B cell (primary cell): ENCODE results near the gene CAPN12. TPM values are rescaled to one million over a fixed set of nuclear protein-coding genes. Genes with fewer than 3 reads are reported as not detected.

ENCODE experiments used
- ATAC-seq: fragments of 200-7000 bp; cut with Tn5 transposase; one replicate; pipeline ENCODE4 v1.10.0; 2021; ENCODE audit warnings: low read depth, mild to moderate bottlenecking, moderate number of reproducible peaks, moderate library complexity
- CTCF ChIA-PET: fragments of 350-600 bp; sonication (Branson Sonifier 250); formaldehyde crosslinking; loops from one replicate; lab custom pipeline; 2021; ENCODE audit warnings: antibody characterized with exemption, inconsistent platforms; lab: Charles Lee
- POLR2A ChIA-PET: fragments of 350-600 bp; sonication (Branson Sonifier 250); formaldehyde crosslinking; loops from one replicate; lab custom pipeline; 2021; ENCODE audit warnings: antibody characterized with exemption; lab: Charles Lee
- DNase-seq: peaks from one replicate; pipeline ENCODE4 v3.0.0; 2013
- H2AFZ ChIP-seq: 2 replicates; pipeline ENCODE4 v1.6.1; 2012; ENCODE audit warnings: mild to moderate bottlenecking, low read depth, low read length; ENCODE audit not compliant: insufficient read depth, poor library complexity, severe bottlenecking
- H3K27ac ChIP-seq, 2 donors: 1 replicate in 1 of 2; 2 replicates in 1 of 2; pipeline ENCODE4 v1.5.1; 2012 to 2013; ENCODE audit warnings: low read length in 2 of 2, mild to moderate bottlenecking in 2 of 2, moderate library complexity in 1 of 2
- H3K27me3 ChIP-seq, 4 experiments: fragments of 200-600 bp in 1 of 4; sonication (generic) in 1 of 4; replicated peaks in 1 of 4; 1 replicate in 2 of 4; 2 replicates in 2 of 4; pipeline versions ENCODE4 v1.6.1 to v1.7.0; 2013 to 2016; ENCODE audit warnings: low read length in 3 of 4, mild to moderate bottlenecking in 2 of 4, mixed read lengths in 1 of 4, moderate library complexity in 1 of 4; ENCODE audit not compliant: insufficient read depth in 4 of 4, control insufficient read depth in 3 of 4; ENCODE audit errors: control extremely low read depth in 1 of 4
- H3K36me3 ChIP-seq, 2 experiments: replicated peaks in 1 of 2; 1 replicate in 1 of 2; 2 replicates in 1 of 2; pipeline versions ENCODE4 v1.6.1 to v1.7.1; 2013; ENCODE audit warnings: low read length in 1 of 2; ENCODE audit not compliant: insufficient read depth in 2 of 2, control insufficient read depth in 1 of 2; ENCODE audit errors: control extremely low read depth in 1 of 2, extremely low read depth in 1 of 2
- H3K4me1 ChIP-seq, 2 donors: fragments of 200-600 bp in 1 of 2; sonication (generic) in 1 of 2; 1 replicate in 1 of 2; 2 replicates in 1 of 2; pipeline versions ENCODE4 v1.5.1 to v1.6.1; 2013 to 2017; ENCODE audit warnings: low read length in 2 of 2; ENCODE audit not compliant: control insufficient read depth in 2 of 2, insufficient read depth in 2 of 2
- H3K4me2 ChIP-seq: replicated peaks from 2 replicates; pipeline ENCODE3; 2012; ENCODE audit warnings: mild to moderate bottlenecking, low read depth, low read length; ENCODE audit not compliant: poor library complexity, severe bottlenecking
- H3K4me3 ChIP-seq, 5 experiments: fragments of 200-600 bp in 1 of 5; sonication (generic) in 1 of 5; 1 replicate in 3 of 5; 2 replicates in 2 of 5; pipeline versions ENCODE4 v1.5.1 to v1.7.0; 2011 to 2016; ENCODE audit warnings: low read length in 4 of 5, mild to moderate bottlenecking in 4 of 5, low read depth in 2 of 5, control low read depth in 1 of 5, moderate library complexity in 1 of 5; ENCODE audit not compliant: insufficient read depth in 1 of 5; ENCODE audit errors: control extremely low read depth in 1 of 5, extremely low read depth in 1 of 5
- H3K79me2 ChIP-seq: fragments of 200-600 bp; sonication (generic); one replicate; pipeline ENCODE4 v1.6.0; 2016; ENCODE audit warnings: low read length; ENCODE audit not compliant: control insufficient read depth, insufficient read depth
- H3K9ac ChIP-seq: fragments of 200-600 bp; sonication (generic); 2 replicates; pipeline ENCODE4 v1.6.1; 2017; ENCODE audit warnings: mild to moderate bottlenecking, low read length, moderate library complexity
- H3K9me3 ChIP-seq, 3 donors: one replicate each; pipeline versions ENCODE4 v1.6.1 to v1.7.1; 2013; ENCODE audit warnings: low read length in 2 of 3; ENCODE audit not compliant: control insufficient read depth in 2 of 3, insufficient read depth in 1 of 3; ENCODE audit errors: control extremely low read depth in 1 of 3
- H4K20me1 ChIP-seq: 2 replicates; pipeline ENCODE4 v1.6.0; 2012; ENCODE audit warnings: mild to moderate bottlenecking, low read length; ENCODE audit not compliant: insufficient read depth, control insufficient read depth, poor library complexity, severe bottlenecking
- H3K27ac Mint-ChIP-seq: one replicate; pipeline ENCODE4 v1.8.0; 2021; ENCODE audit warnings: mixed read lengths
- H3K27me3 Mint-ChIP-seq: one replicate; pipeline ENCODE4 v1.8.0; 2021; ENCODE audit warnings: mixed read lengths
- H3K4me1 Mint-ChIP-seq: one replicate; pipeline ENCODE4 v1.8.0; 2021; ENCODE audit warnings: mixed read lengths
- H3K4me3 Mint-ChIP-seq: one replicate; pipeline ENCODE4 v1.8.0; 2021; ENCODE audit warnings: mixed read lengths
- H3K9me3 Mint-ChIP-seq: one replicate; pipeline ENCODE4 v1.8.0; 2022; ENCODE audit warnings: mixed read lengths; ENCODE audit not compliant: insufficient read depth
- EZH2 ChIP-seq: IDR thresholded peaks from 2 replicates; pipeline ENCODE4 v1.6.1; 2012; ENCODE audit warnings: borderline replicate concordance, low read depth, mild to moderate bottlenecking, moderate library complexity, low read length; ENCODE audit not compliant: insufficient read depth, poor library complexity, severe bottlenecking
- WGBS: methylation state at CpG from one replicate; pipeline ENCODE4 v1.1.5; 2013; ENCODE audit warnings: missing lambda C conversion rate; ENCODE audit not compliant: insufficient coverage; 5-methylcytosine and 5-hydroxymethylcytosine counted together
- intact Hi-C: fragments of 100-400 bp; cut with micrococcal nuclease; formaldehyde crosslinking; loops from one replicate; pipeline ENCODE4 v1.10.0; 2022
- polyA plus RNA-seq: library from polyadenylated mRNA; depleted of rRNA; stranded (reverse); fragments of >200 nt; gene quantifications from 2 replicates; pipeline ENCODE4 v1.2.3, GENCODE V29; 2012
- total RNA-seq, 2 donors: library from RNA; stranded (reverse); fragments of 120-200 nt in 1 of 2; gene quantifications; 1 replicate in 1 of 2; 2 replicates in 1 of 2; pipeline versions ENCODE4 v1.2.3 to v1.2.4, GENCODE V29; 2013 to 2022
- TF ChIP-seq, protein P1 (sequence below): fragments of 200-600 bp; IDR thresholded peaks from one replicate; pipeline ENCODE4 v1.8.0; 2022; ENCODE audit warnings: antibody characterized with exemption, mild to moderate bottlenecking

Gene CAPN12
- total and polyA plus RNA-seq, 2 donors (not counting 1 experiment from before 2014, with no cell fraction given): 28.6 to 104 TPM

DNA sequence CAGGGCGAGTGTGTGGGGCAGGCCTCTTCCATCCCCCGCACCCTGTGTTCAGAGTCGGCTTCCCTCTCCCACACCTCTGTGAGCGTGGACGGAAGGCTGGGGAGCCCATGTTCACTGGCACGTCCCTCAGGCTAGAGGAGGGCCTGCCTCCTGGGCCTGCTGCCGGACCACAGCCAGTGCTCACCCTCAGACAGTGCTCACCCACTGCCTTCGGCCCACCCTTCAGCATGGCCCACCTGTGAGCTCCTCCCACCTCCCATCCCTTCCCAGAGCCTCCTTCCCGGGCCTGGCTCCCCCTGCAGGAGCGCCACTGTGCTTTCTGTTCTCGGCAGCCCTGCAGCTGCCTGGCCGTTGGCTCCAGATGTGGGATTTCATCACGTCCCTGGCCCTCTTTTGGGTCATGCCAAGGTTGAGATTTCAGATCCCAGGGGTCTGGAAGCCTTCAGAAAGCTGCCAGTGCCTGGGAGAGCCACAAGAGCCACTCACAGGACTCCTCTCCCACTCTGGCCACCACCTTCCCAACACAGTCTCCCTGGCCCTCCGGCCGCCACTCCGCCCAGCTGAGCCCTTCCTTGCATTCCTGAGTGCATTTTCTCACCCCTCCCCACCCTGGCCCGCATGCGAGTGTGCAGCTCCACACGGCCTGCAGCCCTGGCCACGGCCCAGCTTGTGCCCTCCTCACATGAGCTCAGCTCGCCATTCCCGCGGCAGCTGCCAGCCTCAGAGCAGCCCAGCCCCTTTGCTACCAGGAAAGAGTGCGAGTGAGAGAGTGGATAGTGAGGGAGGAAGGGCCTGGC is 25.3 kb downstream of the CAPN12 start:
- no peaks in the 10 kb centered on the region for H3K9me3 Mint-ChIP-seq

DNA sequence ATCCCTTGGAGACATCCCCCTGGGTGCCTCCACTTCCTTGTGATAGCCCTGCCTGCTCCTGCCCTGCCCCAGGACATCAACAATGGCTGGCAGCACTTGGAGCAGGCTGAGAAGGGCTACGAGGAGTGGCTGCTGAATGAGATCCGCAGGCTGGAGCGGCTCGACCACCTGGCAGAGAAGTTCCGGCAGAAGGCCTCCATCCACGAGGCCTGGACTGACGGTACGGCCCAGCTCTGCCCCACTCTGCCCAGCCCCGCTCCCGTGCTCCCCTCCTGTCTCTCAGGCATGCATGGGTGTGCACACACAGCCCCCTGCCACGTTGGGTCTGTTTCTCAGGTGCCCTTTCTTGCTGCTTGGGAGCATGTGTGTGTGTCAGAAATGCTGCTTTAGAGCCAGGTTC is 26.4 kb downstream of the CAPN12 start:
- CTCF ChIA-PET: no interaction called here
- H3K9me3 ChIP-seq: no peaks in the 10 kb centered on the region
- Mint-ChIP-seq H3K27ac (no peak overlapping the region), H3K4me3 (no peak overlapping the region), H3K9me3 (no peaks in the 10 kb centered on the region), H3K27me3 (no peaks in the 10 kb centered on the region), H3K4me1 (no peaks in the 10 kb centered on the region)
- POLR2A ChIA-PET: no interaction called here
- H3K4me2 ChIP-seq: no peak overlapping the region
- no peak overlapping the region for H3K9ac ChIP-seq
- H3K79me2 ChIP-seq: no peaks in the 10 kb centered on the region
- ATAC-seq (no peak), DNase-seq (no peak)
- no peaks in the 10 kb centered on the region for H4K20me1 ChIP-seq
- no peaks in the 10 kb centered on the region for H3K27me3 ChIP-seq
- H3K4me1 ChIP-seq: no peaks in the 10 kb centered on the region
- 95% methylated on average over 11 of the region's 11 CpGs for WGBS
- H3K36me3 ChIP-seq: peaks cover 0 to 71% of the 10 kb centered on the region in 2 experiments
- H2AFZ ChIP-seq: no peak overlapping the region
- no peak for TF ChIP-seq EZH2
- TF ChIP-seq, protein P1, sequence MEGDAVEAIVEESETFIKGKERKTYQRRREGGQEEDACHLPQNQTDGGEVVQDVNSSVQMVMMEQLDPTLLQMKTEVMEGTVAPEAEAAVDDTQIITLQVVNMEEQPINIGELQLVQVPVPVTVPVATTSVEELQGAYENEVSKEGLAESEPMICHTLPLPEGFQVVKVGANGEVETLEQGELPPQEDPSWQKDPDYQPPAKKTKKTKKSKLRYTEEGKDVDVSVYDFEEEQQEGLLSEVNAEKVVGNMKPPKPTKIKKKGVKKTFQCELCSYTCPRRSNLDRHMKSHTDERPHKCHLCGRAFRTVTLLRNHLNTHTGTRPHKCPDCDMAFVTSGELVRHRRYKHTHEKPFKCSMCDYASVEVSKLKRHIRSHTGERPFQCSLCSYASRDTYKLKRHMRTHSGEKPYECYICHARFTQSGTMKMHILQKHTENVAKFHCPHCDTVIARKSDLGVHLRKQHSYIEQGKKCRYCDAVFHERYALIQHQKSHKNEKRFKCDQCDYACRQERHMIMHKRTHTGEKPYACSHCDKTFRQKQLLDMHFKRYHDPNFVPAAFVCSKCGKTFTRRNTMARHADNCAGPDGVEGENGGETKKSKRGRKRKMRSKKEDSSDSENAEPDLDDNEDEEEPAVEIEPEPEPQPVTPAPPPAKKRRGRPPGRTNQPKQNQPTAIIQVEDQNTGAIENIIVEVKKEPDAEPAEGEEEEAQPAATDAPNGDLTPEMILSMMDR: no peak
- intact Hi-C loops: no loop called here
- no peak overlapping the region for H3K27ac ChIP-seq
- no peak overlapping the region for H3K4me3 ChIP-seq

More for the DNA sequence above, 25.3 kb downstream of the CAPN12 start:
- Mint-ChIP-seq H3K27me3 (no peaks in the 10 kb centered on the region), H3K4me3 (no peak overlapping the region), H3K4me1 (no peaks in the 10 kb centered on the region), H3K27ac (no peak overlapping the region)
- H4K20me1 ChIP-seq: no peaks in the 10 kb centered on the region
- no peaks in the 10 kb centered on the region for H3K9me3 ChIP-seq
- no peak overlapping the region for H2AFZ ChIP-seq
- WGBS: 98% methylated on average over 17 of the region's 24 CpGs
- ChIA-PET CTCF (no interaction called here), POLR2A (no interaction called here)
- H3K27me3 ChIP-seq: no peaks in the 10 kb centered on the region
- H3K4me3 ChIP-seq: no peak overlapping the region
- no peak overlapping the region for H3K9ac ChIP-seq
- H3K4me2 ChIP-seq: no peak overlapping the region
- H3K4me1 ChIP-seq: no peaks in the 10 kb centered on the region
- intact Hi-C loops: no loop called here
- peaks cover 0 to 74% of the 10 kb centered on the region in 2 experiments for H3K36me3 ChIP-seq
- no peak for DNase-seq
- TF ChIP-seq EZH2: no peak
- TF ChIP-seq, protein P1: no peak
- H3K79me2 ChIP-seq: no peaks in the 10 kb centered on the region
- no peak for ATAC-seq
- H3K27ac ChIP-seq: no peak overlapping the region
